ENCODE measurements around the gene MEIOB. TPM values are rescaled to one million over a fixed set of nuclear protein-coding genes. Genes with fewer than 3 reads are reported as not detected.
A peak's percentile ranks its signal among the peaks of the same experiment; 100 is the strongest.

The MEIOB gene
- total RNA-seq, 4 donors from 2014 or later = 0.76 TPM; not detected in 3

GRCh38 chr16:1832838-1833454 lies 39.0 kb downstream of the MEIOB start:
- TF ChIP-seq POLR2A (IDR thresholded peaks at IDR 0.05) = no peak
- TF ChIP-seq CTCF (IDR thresholded peaks at IDR 0.05) = no peak
- H3K27ac ChIP-seq = peak overlapping the region in 3 of 4 donors; percentile 39 to 86 (median 85)
- DNase-seq = no peak
- H3K36me3 ChIP-seq = peaks cover 0 to 31% (median 0%) of the 10 kb centered on the region in 3 donors
- no peak overlapping the region for H3K4me3 ChIP-seq
- peaks cover 9 to 61% (median 26%) of the 10 kb centered on the region in 3 donors for H3K4me1 ChIP-seq
- H3K9me3 ChIP-seq = no peaks in the 10 kb centered on the region
- intact Hi-C loops (cut with DNase I) = no loop called here
- no peaks in the 10 kb centered on the region for H3K27me3 ChIP-seq
- WGBS, 2 donors = 71 to 86% methylated on average over 5 of the region's 9 CpGs

- TF ChIP-seq POLR2A (IDR thresholded peaks at IDR 0.05) = no peak
- TF ChIP-seq CTCF (IDR thresholded peaks at IDR 0.05) = no peak
- Histone ChIP-seq H3K9me3 (no peaks in the 10 kb centered on the region), H3K27ac (no peak overlapping the region), H3K4me3 (no peak overlapping the region), H3K36me3 (peaks cover 0 to 31% (median 0%) of the 10 kb centered on the region in 3 donors), H3K27me3 (no peaks in the 10 kb centered on the region), H3K4me1 (peaks cover 12 to 67% (median 32%) of the 10 kb centered on the region in 3 donors)
- intact Hi-C loops (cut with DNase I) = no loop called here
- WGBS, 2 donors = 80 to 82% methylated on average over 16 to 18 of the region's 19 CpGs
- no peak for DNase-seq
Measured at GRCh38 chr16:1831186-1832075, 40.5 kb downstream of the MEIOB start.

- 50 to 57% methylated on average over 3 of the region's 3 CpGs for WGBS, 2 donors
- Histone ChIP-seq H3K4me3 (no peak overlapping the region), H3K27me3 (no peaks in the 10 kb centered on the region), H3K4me1 (peaks cover 21 to 75% (median 38%) of the 10 kb centered on the region in 3 donors), H3K9me3 (no peaks in the 10 kb centered on the region), H3K27ac (peak overlapping the region in 1 of 4 donors; percentile 33), H3K36me3 (peaks cover 0 to 31% (median 0%) of the 10 kb centered on the region in 3 donors)
- TF ChIP-seq POLR2A (IDR thresholded peaks at IDR 0.05) = no peak
- TF ChIP-seq CTCF (IDR thresholded peaks at IDR 0.05) = no peak
- intact Hi-C loops (cut with DNase I) = no loop called here
- no peak for DNase-seq
Measured at GRCh38 chr16:1830213-1830612, 41.8 kb downstream of the MEIOB start.

GRCh38 chr16:1828645-1829410 lies 43.1 kb downstream of the MEIOB start:
- peaks cover 27 to 77% (median 39%) of the 10 kb centered on the region in 3 donors for H3K4me1 ChIP-seq
- H3K4me3 ChIP-seq = peak overlapping the region in 1 of 4 donors; percentile 61
- 66 to 72% methylated on average over 8 to 11 of the region's 11 CpGs for WGBS, 2 donors
- intact Hi-C loops (cut with DNase I) = no loop called here
- TF ChIP-seq POLR2A (IDR thresholded peaks at IDR 0.05) (no peak), CTCF (IDR thresholded peaks at IDR 0.05) (no peak)
- H3K9me3 ChIP-seq = no peaks in the 10 kb centered on the region
- no peaks in the 10 kb centered on the region for H3K27me3 ChIP-seq
- H3K27ac ChIP-seq = no peak overlapping the region
- peaks cover 0 to 31% (median 0%) of the 10 kb centered on the region in 3 donors for H3K36me3 ChIP-seq
- DNase-seq = no peak

Measured in esophagus squamous epithelium (tissue), 5 donors.